Endothelial cell of umbilical vein (primary cell): ENCODE data around the gene BANF2. TPM values are rescaled to one million over a fixed set of nuclear protein-coding genes. Genes with fewer than 3 reads are reported as not detected.

ENCODE experiments used
- BruUV-seq: library from RNA; stranded (reverse); fragments of 400-500 nt; replicated peaks from 2 replicates; lab custom pipeline; 2021; lab: Mats Ljungman, UMichigan
- CTCF ChIA-PET: fragments of 300-600, 350-600 bp; sonication (Branson Sonifier 250); formaldehyde crosslinking; loops from one replicate; lab custom pipeline; 2021; ENCODE audit warnings: antibody characterized with exemption, inconsistent platforms; lab: Charles Lee
- POLR2A ChIA-PET: fragments of 300-600, 350-600 bp; sonication (Branson Sonifier 250); formaldehyde crosslinking; loops from one replicate; lab custom pipeline; 2021; ENCODE audit warnings: antibody characterized with exemption, inconsistent platforms; lab: Charles Lee
- DNase-seq: peaks from one replicate; pipeline ENCODE4 v3.0.0-alpha.2; 2011; ENCODE audit warnings: low read depth, low spot score
- FAIRE-seq: peaks from 2 replicates; lab custom pipeline; 2011; peaks lifted over from hg19 to GRCh38; lab: Jason Lieb, UNC
- H2AFZ ChIP-seq: 2 replicates; pipeline ENCODE4 v1.6.0; 2012; ENCODE audit warnings: low read depth, low read length, control low read depth, inconsistent platforms
- H3K27ac ChIP-seq: 2 replicates; pipeline ENCODE4 v1.5.1; 2011; ENCODE audit warnings: low read depth, mild to moderate bottlenecking, control low read depth, low read length, moderate library complexity; ENCODE audit not compliant: insufficient read depth
- H3K27me3 ChIP-seq, 2 experiments: 2 replicates each; pipeline versions ENCODE4 v1.6.0 to v1.6.1; 2011; ENCODE audit warnings: low read length in 2 of 2, mixed read lengths in 1 of 2; ENCODE audit not compliant: control insufficient read depth in 2 of 2, insufficient read depth in 2 of 2
- H3K36me3 ChIP-seq, 2 experiments: 2 replicates in 1 of 2; 3 replicates in 1 of 2; pipeline ENCODE4 v1.5.1; 2011; ENCODE audit warnings: low read length in 2 of 2, mild to moderate bottlenecking in 1 of 2, moderate library complexity in 1 of 2; ENCODE audit not compliant: control insufficient read depth in 2 of 2, insufficient read depth in 2 of 2; ENCODE audit errors: extremely low read depth in 1 of 2
- H3K4me1 ChIP-seq: 3 replicates; pipeline ENCODE4 v1.5.1; 2011; ENCODE audit warnings: mild to moderate bottlenecking, low read length; ENCODE audit not compliant: control insufficient read depth, insufficient read depth; ENCODE audit errors: extremely low read depth
- H3K4me2 ChIP-seq: 2 replicates; pipeline ENCODE4 v1.6.1; 2011; ENCODE audit warnings: low read length, control low read depth, mixed read lengths; ENCODE audit not compliant: insufficient read depth
- H3K4me3 ChIP-seq, 3 experiments: fragments of 200-600 bp in 1 of 3; sonication (generic), shearing (Covaris generic) in 1 of 3; replicated peaks in 1 of 3; 2 replicates each; pipeline ENCODE4 v1.5.1; 2011 to 2016; ENCODE audit warnings: control low read depth in 3 of 3, low read length in 3 of 3, mild to moderate bottlenecking in 2 of 3, inconsistent platforms in 1 of 3, low read depth in 1 of 3, moderate library complexity in 1 of 3; ENCODE audit not compliant: insufficient read depth in 1 of 3
- H3K79me2 ChIP-seq: 2 replicates; pipeline ENCODE4 v1.6.0; 2012; ENCODE audit warnings: low read length, inconsistent platforms; ENCODE audit not compliant: control insufficient read depth, insufficient read depth
- H3K9ac ChIP-seq: replicated peaks from 2 replicates; pipeline ENCODE3; 2011; ENCODE audit warnings: low read length, control low read depth; ENCODE audit not compliant: insufficient read depth; ENCODE audit errors: extremely low read depth
- H3K9me1 ChIP-seq: replicated peaks from 3 replicates; pipeline ENCODE4 v1.6.0; 2011; ENCODE audit warnings: mild to moderate bottlenecking, low read length; ENCODE audit not compliant: control insufficient read depth, insufficient read depth; ENCODE audit errors: extremely low read depth
- H3K9me3 ChIP-seq: replicated peaks from 2 replicates; pipeline ENCODE4 v1.5.1; 2012; ENCODE audit warnings: low read length, inconsistent platforms; ENCODE audit not compliant: control insufficient read depth, insufficient read depth
- H4K20me1 ChIP-seq: replicated peaks from 2 replicates; pipeline ENCODE3; 2011; ENCODE audit warnings: mild to moderate bottlenecking, low read length; ENCODE audit not compliant: control insufficient read depth, insufficient read depth; ENCODE audit errors: extremely low read depth
- EZH2 ChIP-seq: IDR thresholded peaks from 2 replicates; pipeline ENCODE4 v1.6.1; 2012; ENCODE audit warnings: borderline replicate concordance, low read depth, mild to moderate bottlenecking, moderate library complexity, low read length, inconsistent platforms; ENCODE audit not compliant: severe bottlenecking
- FOS ChIP-seq: IDR thresholded peaks from 2 replicates; pipeline ENCODE4 v1.6.1; 2011; ENCODE audit warnings: mild to moderate bottlenecking, low read length, moderate library complexity, borderline replicate concordance; ENCODE audit not compliant: insufficient read depth
- GATA2 ChIP-seq: IDR thresholded peaks from 2 replicates; pipeline ENCODE4 v1.7.0; 2011; ENCODE audit warnings: low read depth, mild to moderate bottlenecking, moderate library complexity, mixed read lengths, low read length; ENCODE audit not compliant: insufficient read length, insufficient read depth
- JUN ChIP-seq: IDR thresholded peaks from 2 replicates; pipeline ENCODE4 v1.6.1; 2011; ENCODE audit warnings: borderline replicate concordance, low read depth; ENCODE audit not compliant: insufficient read length, insufficient read depth
- MYC ChIP-seq: IDR thresholded peaks from one replicate; pipeline ENCODE4 v1.6.1; 2011; ENCODE audit warnings: mild to moderate bottlenecking, low read depth, low read length
- POLR2A ChIP-seq: IDR thresholded peaks from 2 replicates; pipeline ENCODE4 v1.6.1; 2012; ENCODE audit warnings: low read depth, mild to moderate bottlenecking, control low read depth, low read length
- POLR2AphosphoS5 ChIP-seq: IDR thresholded peaks from 2 replicates; pipeline ENCODE4 v1.6.1; 2012; ENCODE audit warnings: low read depth, mild to moderate bottlenecking, control low read depth, low read length, moderate library complexity; ENCODE audit not compliant: insufficient read depth
- dilution Hi-C: fragments of 300-500 bp; cut with MboI; formaldehyde crosslinking; loops from one replicate; pipeline ENCODE4 v1.15.0; 2019; ENCODE audit warnings: low sequenced_read_pairs; ENCODE audit not compliant: extremely low pct_ligation_motif_present
- intact Hi-C: fragments of 100-400 bp; cut with micrococcal nuclease; formaldehyde crosslinking; loops from one replicate; pipeline ENCODE4 v1.10.0; 2022
- polyA plus RNA-seq, 4 experiments: library from polyadenylated mRNA; depleted of rRNA in 3 of 4; stranded (reverse) in 3 of 4; unstranded in 1 of 4; fragments of >200 nt; gene quantifications; 2 replicates each; pipeline versions ENCODE4 v1.2.1 to v1.2.3, GENCODE V29; 2011 to 2012; ENCODE audit warnings: missing spikeins in 1 of 4
- total RNA-seq: library from RNA; stranded (reverse); gene quantifications from 2 replicates; pipeline ENCODE4 v1.2.3, GENCODE V29; 2021
- TF ChIP-seq, protein P1 (sequence below): IDR thresholded peaks from 2 replicates; pipeline ENCODE4 v1.6.1; 2011; ENCODE audit not compliant: insufficient read depth, insufficient read length
- TF ChIP-seq, protein P2 (sequence below), 2 donors: IDR thresholded peaks; 1 replicate in 1 of 2; 2 replicates in 1 of 2; pipeline ENCODE4 v1.5.1; 2011; ENCODE audit warnings: low read length in 2 of 2, mild to moderate bottlenecking in 2 of 2, moderate library complexity in 2 of 2, control low read depth in 1 of 2, inconsistent platforms in 1 of 2, low read depth in 1 of 2; ENCODE audit not compliant: insufficient read depth in 1 of 2; ENCODE audit errors: extremely low read depth in 1 of 2

The BANF2 gene
- total and polyA plus RNA-seq, 2 donors (not counting 3 experiments of a cell fraction or from before 2014, with no cell fraction given), result not detected

GRCh38 chr20:17782768-17783167, 83.0 kb downstream of the BANF2 start:
- ChIA-PET CTCF (no interaction called here), POLR2A (no interaction called here)
- Histone ChIP-seq H4K20me1 (no peaks in the 10 kb centered on the region), H3K36me3 (no peaks in the 10 kb centered on the region), H3K27me3 (peaks cover 0 to 3% of the 10 kb centered on the region in 2 experiments), H3K4me3 (no peak overlapping the region), H3K9me3 (no peaks in the 10 kb centered on the region), H3K4me1 (peaks cover 6% of the 10 kb centered on the region), H3K9ac (no peak overlapping the region), H3K79me2 (no peaks in the 10 kb centered on the region), H3K27ac (no peak overlapping the region), H2AFZ (no peak overlapping the region), H3K9me1 (no peaks in the 10 kb centered on the region), H3K4me2 (no peak overlapping the region)
- intact Hi-C loops, result no loop called here
- no peak for DNase-seq
- BruUV-seq, result no TSS peak
- FAIRE-seq, result no peak
- TF ChIP-seq JUN (no peak), POLR2A (no peak)
- dilution Hi-C loops, result no loop called here

GRCh38 chr20:17783671-17784070, 83.9 kb downstream of the BANF2 start:
- Histone ChIP-seq H3K4me1 (peaks cover 6% of the 10 kb centered on the region), H3K9ac (no peak overlapping the region), H3K79me2 (no peaks in the 10 kb centered on the region), H3K27me3 (peaks cover 0 to 3% of the 10 kb centered on the region in 2 experiments), H3K36me3 (no peaks in the 10 kb centered on the region), H2AFZ (no peak overlapping the region), H3K27ac (no peak overlapping the region), H3K9me3 (no peaks in the 10 kb centered on the region), H4K20me1 (no peaks in the 10 kb centered on the region), H3K4me3 (no peak overlapping the region), H3K9me1 (no peaks in the 10 kb centered on the region), H3K4me2 (no peak overlapping the region)
- CTCF ChIA-PET, result no interaction called here
- dilution Hi-C loops (no loop called here), intact Hi-C loops (no loop called here)
- no peak for DNase-seq
- TF ChIP-seq POLR2AphosphoS5 (no peak), FOS (no peak), GATA2 (no peak), JUN (no peak), POLR2A (no peak), EZH2 (no peak), MYC (no peak)
- TF ChIP-seq, protein P1, sequence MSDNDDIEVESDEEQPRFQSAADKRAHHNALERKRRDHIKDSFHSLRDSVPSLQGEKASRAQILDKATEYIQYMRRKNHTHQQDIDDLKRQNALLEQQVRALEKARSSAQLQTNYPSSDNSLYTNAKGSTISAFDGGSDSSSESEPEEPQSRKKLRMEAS, result no peak
- TF ChIP-seq, protein P2, sequence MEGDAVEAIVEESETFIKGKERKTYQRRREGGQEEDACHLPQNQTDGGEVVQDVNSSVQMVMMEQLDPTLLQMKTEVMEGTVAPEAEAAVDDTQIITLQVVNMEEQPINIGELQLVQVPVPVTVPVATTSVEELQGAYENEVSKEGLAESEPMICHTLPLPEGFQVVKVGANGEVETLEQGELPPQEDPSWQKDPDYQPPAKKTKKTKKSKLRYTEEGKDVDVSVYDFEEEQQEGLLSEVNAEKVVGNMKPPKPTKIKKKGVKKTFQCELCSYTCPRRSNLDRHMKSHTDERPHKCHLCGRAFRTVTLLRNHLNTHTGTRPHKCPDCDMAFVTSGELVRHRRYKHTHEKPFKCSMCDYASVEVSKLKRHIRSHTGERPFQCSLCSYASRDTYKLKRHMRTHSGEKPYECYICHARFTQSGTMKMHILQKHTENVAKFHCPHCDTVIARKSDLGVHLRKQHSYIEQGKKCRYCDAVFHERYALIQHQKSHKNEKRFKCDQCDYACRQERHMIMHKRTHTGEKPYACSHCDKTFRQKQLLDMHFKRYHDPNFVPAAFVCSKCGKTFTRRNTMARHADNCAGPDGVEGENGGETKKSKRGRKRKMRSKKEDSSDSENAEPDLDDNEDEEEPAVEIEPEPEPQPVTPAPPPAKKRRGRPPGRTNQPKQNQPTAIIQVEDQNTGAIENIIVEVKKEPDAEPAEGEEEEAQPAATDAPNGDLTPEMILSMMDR (IDR thresholded peaks at IDR 0.05; ENCODE audit: extremely low read depth in 1 of 2, insufficient read depth in 1 of 2, low read depth in 1 of 2, low read length in 2 of 2), result no peak
- POLR2A ChIA-PET, result no interaction called here
- no peak for FAIRE-seq
- no TSS peak for BruUV-seq
